ENCODE data around the gene SPECC1.
"Not testable (repeated sequence)": the region's sequence is repeated elsewhere in the genome, so short reads cannot be mapped to it uniquely, and the experiment has no call there.

Gene SPECC1

DNA sequence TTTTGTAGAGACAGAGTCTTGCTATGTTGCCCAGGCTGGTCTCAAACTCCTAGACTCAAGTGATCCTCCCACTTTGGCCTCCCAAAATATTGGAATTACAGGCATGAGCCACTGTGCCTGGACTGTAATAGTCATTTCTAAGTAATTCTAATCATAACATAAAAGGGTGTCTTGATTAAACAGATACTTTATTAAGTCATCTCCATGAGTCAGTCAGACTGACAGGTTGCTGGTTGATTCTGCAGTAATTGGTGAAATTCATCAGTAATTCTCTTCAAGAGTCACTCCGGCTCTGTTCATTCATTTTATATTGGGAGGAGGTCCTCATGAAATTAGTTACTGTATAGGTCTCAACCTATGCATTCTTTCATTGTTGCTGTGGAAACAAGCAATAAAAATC lies 85.6 kb downstream of the SPECC1 start:
- DNase-seq (ENCODE audit: low read depth), result no peak

- DNase-seq (ENCODE audit: low read depth), result peak; percentile 26
Observed at GRCh38 chr17:20095336-20096080, 86.3 kb downstream of the SPECC1 start.

GRCh38 chr17:20096430-20096829 lies 87.3 kb downstream of the SPECC1 start:
- DNase-seq (ENCODE audit: low read depth), result no peak

GRCh38 chr17:20097330-20097729 lies 88.2 kb downstream of the SPECC1 start:
- no peak for DNase-seq (ENCODE audit: low read depth)

DNA sequence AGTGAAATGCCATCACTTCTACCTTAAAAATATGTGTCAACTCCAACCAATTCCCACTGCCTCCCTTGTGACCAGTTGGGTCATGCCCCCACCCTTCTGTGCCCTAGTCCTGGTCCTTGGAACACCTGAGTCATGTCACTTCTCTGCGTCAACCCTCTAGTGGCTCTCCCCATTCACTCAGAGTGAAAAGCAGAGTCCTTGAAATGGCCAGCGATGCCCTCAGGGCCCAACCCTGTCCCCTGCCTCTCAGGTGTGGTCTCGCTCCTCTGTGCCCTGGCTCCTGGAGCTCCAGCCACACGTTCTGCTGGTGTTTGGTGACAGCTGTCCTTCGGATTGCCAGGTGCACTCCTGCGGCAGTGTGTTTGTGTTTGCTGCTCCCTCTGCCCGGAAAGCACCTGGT lies 89.2 kb downstream of the SPECC1 start:
- DNase-seq (ENCODE audit: low read depth), result no peak

GRCh38 chr17:20100806-20101205 lies 91.6 kb downstream of the SPECC1 start:
- DNase-seq (ENCODE audit: low read depth), result not testable (repeated sequence)

GRCh38 chr17:20103454-20104446 lies 94.6 kb downstream of the SPECC1 start:
- DNase-seq (ENCODE audit: low read depth), result no peak

DNA sequence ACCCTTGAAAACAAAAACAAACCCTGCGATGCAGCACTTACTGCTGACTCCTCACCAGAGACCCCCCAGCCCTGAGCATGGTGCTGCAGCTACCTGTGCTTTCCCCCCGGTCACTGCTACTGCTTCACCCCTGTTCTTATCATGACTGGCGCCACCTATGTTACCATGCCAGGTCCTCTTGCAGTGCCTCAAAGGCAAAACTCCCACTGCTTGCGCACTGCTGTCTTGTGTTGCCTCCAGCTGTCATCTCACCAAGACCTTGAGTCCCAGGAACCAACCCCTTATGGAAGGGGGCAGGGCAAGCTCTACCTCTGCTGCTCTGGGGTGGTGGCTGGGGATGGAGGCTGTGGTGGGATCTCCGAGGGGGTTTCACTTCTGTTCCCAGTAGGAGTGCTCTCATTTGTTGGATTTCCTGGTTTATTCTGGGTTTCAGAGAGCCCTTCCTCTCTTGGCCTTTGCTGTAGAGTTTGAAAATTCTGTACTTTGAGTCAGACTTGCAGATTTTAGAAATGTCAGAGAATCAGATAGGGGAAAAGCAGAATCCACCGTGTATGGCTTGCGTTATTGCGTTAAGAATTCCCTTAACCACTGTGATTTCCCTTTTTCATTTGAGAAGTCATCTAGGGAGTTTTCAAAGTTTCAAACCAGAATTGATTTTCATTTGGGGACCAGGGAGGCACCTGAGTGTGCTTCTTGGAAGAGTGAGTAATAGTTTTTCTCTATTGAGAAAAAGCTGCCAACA lies 96.6 kb downstream of the SPECC1 start:
- DNase-seq (ENCODE audit: low read depth), result no peak

DNA sequence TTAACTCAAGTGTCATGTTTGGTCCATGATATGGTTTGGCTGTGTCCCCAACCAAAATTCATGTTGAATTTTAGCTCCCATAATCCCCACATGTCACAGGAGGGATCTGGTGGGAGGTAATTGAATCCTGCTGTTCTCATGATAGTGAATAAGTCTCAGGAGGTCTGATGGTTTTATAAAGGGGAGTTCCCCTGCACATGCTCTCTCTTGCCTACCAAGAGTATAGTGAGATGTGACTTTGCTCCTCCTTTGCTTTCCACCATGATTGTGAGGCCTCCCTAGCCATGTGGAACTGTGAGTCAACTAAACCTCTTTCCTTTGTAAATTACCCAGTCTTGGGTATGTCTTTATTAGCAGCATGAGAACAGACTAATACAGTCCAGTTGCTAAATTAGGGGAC lies 97.3 kb downstream of the SPECC1 start:
- not testable (repeated sequence) for DNase-seq (ENCODE audit: low read depth)

DNA sequence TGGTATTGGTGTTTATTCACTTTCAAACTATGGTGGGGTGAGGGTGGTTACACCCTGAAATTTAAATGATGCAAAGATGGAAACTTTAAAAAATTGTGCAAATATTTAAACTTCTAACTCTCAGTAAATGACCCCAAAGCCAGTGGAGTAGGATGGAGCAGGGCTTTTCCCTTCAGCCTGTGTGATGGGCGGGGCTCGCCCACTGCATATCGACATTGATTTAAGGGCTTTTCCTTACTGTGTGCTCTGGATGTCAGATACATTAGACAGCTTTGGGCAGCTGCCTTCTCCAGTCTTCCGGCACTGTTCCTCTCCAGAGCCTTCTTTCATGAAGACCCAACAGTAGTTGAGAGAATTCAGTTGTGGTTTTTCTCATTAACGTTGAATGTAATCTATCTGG lies 99.9 kb downstream of the SPECC1 start:
- no peak for DNase-seq (ENCODE audit: low read depth)

DNA sequence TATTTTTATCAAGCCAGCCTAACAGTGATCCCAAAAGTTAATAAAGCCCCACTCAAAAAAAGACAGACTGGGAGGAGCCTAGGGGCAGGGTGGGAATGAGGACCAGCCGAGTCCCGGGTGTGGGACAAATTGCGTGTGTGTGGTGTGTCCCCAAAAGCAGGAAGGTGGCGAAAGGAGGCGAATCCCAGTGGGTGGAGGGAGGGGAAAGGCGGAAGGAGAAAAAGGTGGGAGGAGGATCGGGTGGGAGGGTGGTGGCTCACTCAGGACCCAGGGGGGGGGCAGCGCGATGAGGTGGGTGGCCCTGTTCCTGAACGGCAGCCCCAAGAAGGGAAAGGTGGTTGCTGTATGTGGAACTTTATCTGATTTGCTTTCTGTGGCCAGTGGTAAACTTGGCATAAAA lies 102.4 kb downstream of the SPECC1 start:
- DNase-seq (ENCODE audit: low read depth), result no peak

GRCh38 chr17:20114466-20114865 lies 105.3 kb downstream of the SPECC1 start:
- DNase-seq (ENCODE audit: low read depth), result peak; percentile 31

DNA sequence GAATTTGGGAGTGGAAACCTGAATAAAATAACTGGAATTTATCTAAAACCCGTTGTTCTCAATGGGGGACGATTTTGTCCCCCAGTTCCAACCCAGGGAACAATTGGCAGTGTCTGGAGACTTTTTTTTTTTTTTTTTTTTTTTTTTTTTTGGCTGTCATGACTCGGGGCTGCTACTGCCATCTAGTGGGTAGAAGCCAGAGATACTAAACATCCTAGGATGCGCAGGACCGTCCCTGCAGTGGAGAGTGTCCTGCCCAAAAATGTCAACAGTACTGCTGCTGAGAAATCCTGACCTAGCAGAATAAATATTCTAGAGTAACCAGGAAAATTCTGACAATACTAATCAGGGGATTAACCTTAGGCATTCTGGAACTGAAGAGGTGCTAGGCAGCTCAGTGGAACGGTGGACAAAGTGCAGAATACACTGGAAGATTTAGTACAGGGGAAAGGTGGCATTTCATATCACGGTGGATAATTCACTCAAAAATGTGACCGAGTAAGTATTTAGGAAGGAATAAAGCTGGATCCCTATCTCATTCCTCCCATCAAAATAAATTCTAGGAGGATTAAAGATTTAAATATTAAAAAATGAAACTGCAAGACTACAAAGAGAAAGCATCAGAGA lies 107.6 kb downstream of the SPECC1 start:
- no peak for DNase-seq (ENCODE audit: low read depth)

GRCh38 chr17:20118280-20118679 lies 109.1 kb downstream of the SPECC1 start:
- no peak for DNase-seq (ENCODE audit: low read depth)

- DNase-seq (ENCODE audit: low read depth), result no peak
Observed at GRCh38 chr17:20120836-20121235, 111.7 kb downstream of the SPECC1 start.

DNA sequence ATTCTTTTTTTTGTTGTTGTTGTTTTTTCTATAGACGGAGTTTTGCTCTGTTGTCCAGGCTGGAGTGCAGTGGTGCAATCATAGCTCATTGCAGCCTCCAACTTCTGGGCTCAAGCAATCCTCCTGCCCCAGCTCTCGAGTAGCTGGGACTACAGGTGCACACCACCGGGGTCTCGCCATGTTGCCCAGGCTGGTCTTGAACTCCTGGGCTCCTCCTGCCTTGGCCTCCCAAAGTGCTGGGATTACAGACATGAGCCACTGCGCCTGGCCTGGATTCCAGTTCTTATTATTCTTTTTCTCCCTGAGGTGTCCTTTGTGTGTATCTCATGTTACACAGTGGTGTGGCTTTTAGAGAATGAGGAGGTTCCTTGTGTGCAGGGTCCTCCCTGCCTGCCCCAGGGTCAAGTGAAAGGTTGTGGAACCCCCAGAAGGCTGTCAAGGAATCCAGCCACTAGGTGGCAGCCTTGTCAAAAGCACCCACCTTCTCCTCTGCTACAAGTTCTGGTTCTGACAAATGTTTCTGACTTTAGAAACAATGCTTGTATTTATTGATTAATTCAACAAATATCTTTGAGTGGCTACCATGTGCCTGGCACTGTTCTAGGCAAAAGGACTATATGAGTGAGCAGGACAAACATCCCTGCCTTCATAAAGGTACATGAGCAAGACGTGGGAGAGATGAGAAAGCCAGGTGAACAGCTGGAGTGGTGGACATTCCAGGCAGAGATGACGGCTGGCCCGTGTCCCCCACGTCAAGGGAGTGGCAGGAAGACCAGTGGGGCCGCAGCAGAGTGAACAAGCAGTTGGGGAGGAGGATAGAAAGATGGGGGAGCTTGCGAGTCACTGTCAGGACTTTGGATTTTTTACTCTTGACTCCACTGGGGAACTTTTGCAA lies 112.4 kb downstream of the SPECC1 start:
- DNase-seq (ENCODE audit: low read depth), result peak; percentile 43

GRCh38 chr17:20122254-20122879 lies 113.2 kb downstream of the SPECC1 start:
- no peak for DNase-seq (ENCODE audit: low read depth)

GRCh38 chr17:20123209-20123608 lies 114.0 kb downstream of the SPECC1 start:
- no peak for DNase-seq (ENCODE audit: low read depth)

DNA sequence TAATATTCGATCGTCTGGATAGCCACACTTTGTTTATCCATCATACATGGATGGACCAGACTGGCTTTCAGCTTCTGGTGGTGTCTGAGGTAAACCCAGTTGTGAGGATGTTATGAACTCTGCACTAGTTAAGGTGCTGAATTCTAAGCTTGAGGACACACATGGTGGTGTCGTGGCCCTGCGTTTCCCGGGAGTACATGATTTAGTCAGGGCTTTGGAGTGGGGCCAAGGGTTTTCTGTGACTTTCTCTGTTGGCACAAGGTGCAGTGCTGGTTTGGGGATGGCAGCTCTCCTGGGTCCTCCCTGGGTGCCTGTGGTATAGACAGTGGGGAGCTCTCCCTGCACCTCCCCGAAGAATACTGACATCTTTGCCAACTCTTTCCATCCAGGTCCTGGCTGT lies 116.6 kb downstream of the SPECC1 start:
- no peak for DNase-seq (ENCODE audit: low read depth)

- no peak for DNase-seq (ENCODE audit: low read depth)
Observed at GRCh38 chr17:20127360-20128035, 118.3 kb downstream of the SPECC1 start.

Data from stromal cell of bone marrow (primary cell).